ENCODE data around the gene CST9.

- no peak for TF ChIP-seq MYC (IDR thresholded peaks at IDR 0.05; ENCODE audit: insufficient read depth, insufficient read length, insufficient replicate concordance, low read length, severe bottlenecking)
- no peak for TF ChIP-seq IKZF2 (IDR thresholded peaks at IDR 0.05)
Measured at GRCh38 chr20:23651117-23651516, 45.4 kb upstream of the CST9 start.
